ENCODE data around the gene CCDC30. TPM values are rescaled to one million over a fixed set of nuclear protein-coding genes. Genes with fewer than 3 reads are reported as not detected.
"Not testable (repeated sequence)": the region's sequence is repeated elsewhere in the genome, so short reads cannot be mapped to it uniquely, and the experiment has no call there.

Gene CCDC30
- total RNA-seq, 1 donor from 2014 or later, result 1.5 TPM

DNA sequence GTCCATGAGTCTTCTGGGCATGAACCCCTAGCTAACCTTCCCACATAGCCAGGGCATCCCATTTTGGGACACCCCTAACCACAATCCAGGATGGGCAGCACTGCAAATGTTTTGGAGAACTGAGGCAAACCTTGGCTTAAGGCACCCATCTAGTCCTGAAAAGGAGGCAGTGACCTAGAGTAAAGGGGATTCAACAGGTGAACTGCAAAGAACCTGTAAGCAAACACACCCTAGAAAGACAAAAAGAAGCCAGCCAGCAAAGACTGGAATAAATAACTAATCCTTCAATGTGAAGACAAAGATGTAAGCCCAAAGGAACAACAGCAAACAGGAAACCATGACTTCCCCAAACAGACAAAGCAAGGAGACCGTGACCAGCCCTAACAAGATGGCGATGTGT lies 138.4 kb downstream of the CCDC30 start:
- Histone ChIP-seq H3K4me1 (no peaks in the 10 kb centered on the region), H3K36me3 (no peaks in the 10 kb centered on the region), H3K27me3 (no peaks in the 10 kb centered on the region), H3K9me3 (no peaks in the 10 kb centered on the region), H3K4me3 (no peak overlapping the region), H3K27ac (no peak overlapping the region)
- no peak for DNase-seq (ENCODE audit: extremely low spot score in 2 of 2)
- intact Hi-C loops (cut with DNase I), result no loop called here
- no peak for TF ChIP-seq POLR2AphosphoS5 (IDR thresholded peaks at IDR 0.05; ENCODE audit: insufficient read depth in 1 of 2, low read depth in 1 of 2)
- no peak for TF ChIP-seq POLR2A (IDR thresholded peaks at IDR 0.05)
- TF ChIP-seq, protein P1, sequence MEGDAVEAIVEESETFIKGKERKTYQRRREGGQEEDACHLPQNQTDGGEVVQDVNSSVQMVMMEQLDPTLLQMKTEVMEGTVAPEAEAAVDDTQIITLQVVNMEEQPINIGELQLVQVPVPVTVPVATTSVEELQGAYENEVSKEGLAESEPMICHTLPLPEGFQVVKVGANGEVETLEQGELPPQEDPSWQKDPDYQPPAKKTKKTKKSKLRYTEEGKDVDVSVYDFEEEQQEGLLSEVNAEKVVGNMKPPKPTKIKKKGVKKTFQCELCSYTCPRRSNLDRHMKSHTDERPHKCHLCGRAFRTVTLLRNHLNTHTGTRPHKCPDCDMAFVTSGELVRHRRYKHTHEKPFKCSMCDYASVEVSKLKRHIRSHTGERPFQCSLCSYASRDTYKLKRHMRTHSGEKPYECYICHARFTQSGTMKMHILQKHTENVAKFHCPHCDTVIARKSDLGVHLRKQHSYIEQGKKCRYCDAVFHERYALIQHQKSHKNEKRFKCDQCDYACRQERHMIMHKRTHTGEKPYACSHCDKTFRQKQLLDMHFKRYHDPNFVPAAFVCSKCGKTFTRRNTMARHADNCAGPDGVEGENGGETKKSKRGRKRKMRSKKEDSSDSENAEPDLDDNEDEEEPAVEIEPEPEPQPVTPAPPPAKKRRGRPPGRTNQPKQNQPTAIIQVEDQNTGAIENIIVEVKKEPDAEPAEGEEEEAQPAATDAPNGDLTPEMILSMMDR (IDR thresholded peaks at IDR 0.05), result no peak

DNA sequence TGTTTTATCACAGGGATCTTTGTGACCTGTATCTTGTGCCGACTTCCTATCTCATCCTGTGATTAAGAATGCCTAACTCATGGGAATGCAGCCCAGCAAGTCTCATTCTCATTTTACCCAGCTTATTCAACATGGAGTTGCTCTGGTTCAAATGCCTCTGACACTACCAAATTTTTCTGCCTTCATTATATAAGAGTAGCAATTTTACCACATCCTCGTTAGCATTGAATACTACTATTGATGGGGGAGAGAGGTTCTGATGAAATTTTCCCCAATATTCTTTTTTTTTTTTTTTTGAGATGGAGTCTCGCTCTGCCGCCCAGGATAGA lies 150.7 kb downstream of the CCDC30 start:
- TF ChIP-seq, protein P1 (IDR thresholded peaks at IDR 0.05), result no peak
- TF ChIP-seq POLR2AphosphoS5 (IDR thresholded peaks at IDR 0.05; ENCODE audit: insufficient read depth in 1 of 2, low read depth in 1 of 2), result no peak
- no peak for TF ChIP-seq POLR2A (IDR thresholded peaks at IDR 0.05)
- Histone ChIP-seq H3K27ac (no peak overlapping the region), H3K4me3 (no peak overlapping the region), H3K27me3 (no peaks in the 10 kb centered on the region), H3K36me3 (no peaks in the 10 kb centered on the region), H3K9me3 (no peaks in the 10 kb centered on the region), H3K4me1 (no peaks in the 10 kb centered on the region)
- no peak for DNase-seq (ENCODE audit: extremely low spot score in 2 of 2)
- intact Hi-C loops (cut with DNase I), result no loop called here

DNA sequence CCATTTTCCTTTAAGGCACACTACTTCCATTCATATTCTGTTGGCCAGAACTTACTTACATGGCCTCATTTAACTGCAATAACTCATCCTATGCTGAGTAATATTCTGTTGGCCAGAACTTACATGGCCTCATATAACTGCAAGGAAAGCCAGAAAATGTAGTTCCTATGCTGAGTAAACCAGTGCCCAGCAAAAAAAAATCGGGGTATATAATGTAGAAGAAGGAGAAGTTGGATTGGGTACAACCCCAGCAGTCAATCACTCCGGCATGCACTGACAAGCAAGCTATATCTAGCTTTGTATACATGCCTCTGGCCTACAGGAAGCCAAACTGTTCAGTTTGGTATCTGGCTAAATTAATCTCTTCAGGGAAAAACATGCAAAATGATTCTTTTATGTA lies 155.8 kb downstream of the CCDC30 start:
- intact Hi-C loops (cut with DNase I), result no loop called here
- no peaks in the 10 kb centered on the region for H3K9me3 ChIP-seq
- H3K4me3 ChIP-seq, result no peak overlapping the region
- no peaks in the 10 kb centered on the region for H3K27me3 ChIP-seq
- no peaks in the 10 kb centered on the region for H3K4me1 ChIP-seq
- DNase-seq (ENCODE audit: extremely low spot score in 2 of 2), result no peak
- TF ChIP-seq POLR2AphosphoS5 (IDR thresholded peaks at IDR 0.05; ENCODE audit: insufficient read depth in 1 of 2, low read depth in 1 of 2) (no peak), POLR2A (IDR thresholded peaks at IDR 0.05) (no peak)
- TF ChIP-seq, protein P1 (IDR thresholded peaks at IDR 0.05), result no peak
- H3K27ac ChIP-seq, result no peak overlapping the region
- no peaks in the 10 kb centered on the region for H3K36me3 ChIP-seq

DNA sequence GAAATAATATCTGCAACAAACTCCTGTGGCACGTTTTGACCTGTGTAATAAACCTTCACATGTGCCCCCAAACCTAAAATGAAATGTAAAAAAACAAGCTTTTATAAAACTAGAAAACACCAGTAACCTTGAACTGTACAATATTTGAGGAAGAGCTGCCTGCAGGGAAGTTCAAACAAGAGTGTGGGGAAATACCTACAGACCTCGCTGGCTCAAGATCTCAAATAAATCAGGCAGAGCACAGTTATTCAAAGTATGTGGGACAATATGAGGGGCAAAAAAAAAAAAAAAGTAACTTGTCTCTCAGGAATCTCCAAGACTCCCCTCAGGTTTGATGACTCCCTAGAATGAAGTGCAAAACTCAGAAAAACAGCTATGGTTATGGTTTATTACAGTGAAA lies 157.2 kb downstream of the CCDC30 start:
- Histone ChIP-seq H3K27ac (no peak overlapping the region), H3K9me3 (no peaks in the 10 kb centered on the region), H3K4me3 (no peak overlapping the region), H3K4me1 (no peaks in the 10 kb centered on the region), H3K36me3 (no peaks in the 10 kb centered on the region), H3K27me3 (no peaks in the 10 kb centered on the region)
- DNase-seq (ENCODE audit: extremely low spot score in 2 of 2), result no peak
- no peak for TF ChIP-seq POLR2AphosphoS5 (IDR thresholded peaks at IDR 0.05; ENCODE audit: insufficient read depth in 1 of 2, low read depth in 1 of 2)
- TF ChIP-seq, protein P1 (IDR thresholded peaks at IDR 0.05), result no peak
- no peak for TF ChIP-seq POLR2A (IDR thresholded peaks at IDR 0.05)
- intact Hi-C loops (cut with DNase I), result no loop called here

DNA sequence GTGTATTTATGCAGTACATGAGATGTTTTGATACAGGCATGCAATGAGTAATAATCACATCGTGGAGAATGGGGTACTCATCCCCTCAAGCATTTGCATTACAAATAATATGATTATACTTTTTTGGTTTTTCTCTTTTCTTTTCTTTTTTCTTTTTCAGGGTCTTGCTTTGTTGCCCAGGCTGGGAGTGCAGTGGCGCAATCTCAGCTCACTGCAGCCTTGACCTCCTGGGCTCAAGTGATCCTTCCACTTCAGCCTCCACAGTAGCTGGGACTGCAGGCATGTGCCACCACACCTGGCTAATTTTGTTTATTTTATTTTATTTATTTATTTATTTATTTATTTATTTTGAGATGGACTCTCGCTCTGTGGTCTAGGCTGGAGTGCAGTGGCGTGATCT lies 158.1 kb downstream of the CCDC30 start:
- H3K27me3 ChIP-seq; H3K27ac ChIP-seq; DNase-seq (ENCODE audit: extremely low spot score in 2 of 2); intact Hi-C loops (cut with DNase I); H3K4me3 ChIP-seq; H3K4me1 ChIP-seq; H3K9me3 ChIP-seq; H3K36me3 ChIP-seq: not testable (repeated sequence)

DNA sequence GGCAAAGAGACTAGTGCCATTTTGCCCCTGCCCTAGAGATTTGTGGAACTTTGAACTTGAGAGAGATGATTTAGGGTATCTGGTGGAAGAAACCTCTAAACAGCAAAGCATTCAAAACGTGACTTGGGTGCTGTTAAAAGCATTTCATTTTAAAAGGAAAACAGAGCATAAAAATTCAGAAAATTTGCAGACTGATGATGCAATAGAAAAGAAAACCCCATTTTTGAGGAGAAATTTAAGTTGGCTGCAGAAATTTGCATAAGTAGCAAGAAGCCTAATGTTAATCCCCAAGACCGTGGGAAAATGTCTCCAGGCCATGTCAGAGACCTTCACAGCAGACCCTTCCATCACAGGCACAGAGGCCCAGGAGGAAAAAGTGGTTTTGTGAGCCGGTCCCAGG lies 164.1 kb downstream of the CCDC30 start:
- H3K4me1 ChIP-seq; H3K4me3 ChIP-seq; DNase-seq (ENCODE audit: extremely low spot score in 2 of 2); H3K9me3 ChIP-seq; H3K27me3 ChIP-seq; H3K27ac ChIP-seq; H3K36me3 ChIP-seq; intact Hi-C loops (cut with DNase I): not testable (repeated sequence)

Data from vagina (tissue), 2 donors.